AG10803 (cell line): ENCODE data around the gene MYBPC1.

Experiments
- DNase-seq: peaks from one replicate; pipeline ENCODE4 v3.0.0; 2010; ENCODE audit warnings: low read depth
- H3K4me3 ChIP-seq: 2 replicates; pipeline ENCODE4 v1.5.1; 2011; ENCODE audit warnings: mild to moderate bottlenecking, low read length, control low read depth
- TF ChIP-seq, protein P1 (sequence below): conservative IDR thresholded peaks from 2 replicates; pipeline ENCODE4 v1.5.1; 2011; ENCODE audit warnings: mild to moderate bottlenecking, low read length, control low read depth, inconsistent platforms

Gene MYBPC1

DNA sequence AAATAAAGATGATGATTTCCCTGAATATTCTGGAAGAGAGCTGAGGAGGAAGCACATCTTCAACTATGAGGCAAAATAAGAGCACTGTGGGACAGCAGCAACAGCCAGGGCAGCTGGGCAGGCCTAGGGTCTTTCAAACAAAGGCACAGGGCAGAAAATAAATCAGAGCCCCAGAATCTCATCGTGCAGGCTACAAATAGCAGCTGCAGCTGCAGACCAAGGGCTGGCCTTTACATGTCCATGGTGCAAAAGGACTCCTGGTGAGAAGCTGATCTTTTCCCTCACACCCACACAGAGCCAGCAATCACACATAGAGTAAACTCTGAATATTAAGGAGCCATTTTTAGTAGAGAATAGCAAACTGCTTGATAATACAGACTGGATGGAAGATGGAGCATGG lies 13.6 kb upstream of the MYBPC1 start:
- no peak for DNase-seq
- TF ChIP-seq, protein P1, sequence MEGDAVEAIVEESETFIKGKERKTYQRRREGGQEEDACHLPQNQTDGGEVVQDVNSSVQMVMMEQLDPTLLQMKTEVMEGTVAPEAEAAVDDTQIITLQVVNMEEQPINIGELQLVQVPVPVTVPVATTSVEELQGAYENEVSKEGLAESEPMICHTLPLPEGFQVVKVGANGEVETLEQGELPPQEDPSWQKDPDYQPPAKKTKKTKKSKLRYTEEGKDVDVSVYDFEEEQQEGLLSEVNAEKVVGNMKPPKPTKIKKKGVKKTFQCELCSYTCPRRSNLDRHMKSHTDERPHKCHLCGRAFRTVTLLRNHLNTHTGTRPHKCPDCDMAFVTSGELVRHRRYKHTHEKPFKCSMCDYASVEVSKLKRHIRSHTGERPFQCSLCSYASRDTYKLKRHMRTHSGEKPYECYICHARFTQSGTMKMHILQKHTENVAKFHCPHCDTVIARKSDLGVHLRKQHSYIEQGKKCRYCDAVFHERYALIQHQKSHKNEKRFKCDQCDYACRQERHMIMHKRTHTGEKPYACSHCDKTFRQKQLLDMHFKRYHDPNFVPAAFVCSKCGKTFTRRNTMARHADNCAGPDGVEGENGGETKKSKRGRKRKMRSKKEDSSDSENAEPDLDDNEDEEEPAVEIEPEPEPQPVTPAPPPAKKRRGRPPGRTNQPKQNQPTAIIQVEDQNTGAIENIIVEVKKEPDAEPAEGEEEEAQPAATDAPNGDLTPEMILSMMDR = no peak
- no peak overlapping the region for H3K4me3 ChIP-seq

DNA sequence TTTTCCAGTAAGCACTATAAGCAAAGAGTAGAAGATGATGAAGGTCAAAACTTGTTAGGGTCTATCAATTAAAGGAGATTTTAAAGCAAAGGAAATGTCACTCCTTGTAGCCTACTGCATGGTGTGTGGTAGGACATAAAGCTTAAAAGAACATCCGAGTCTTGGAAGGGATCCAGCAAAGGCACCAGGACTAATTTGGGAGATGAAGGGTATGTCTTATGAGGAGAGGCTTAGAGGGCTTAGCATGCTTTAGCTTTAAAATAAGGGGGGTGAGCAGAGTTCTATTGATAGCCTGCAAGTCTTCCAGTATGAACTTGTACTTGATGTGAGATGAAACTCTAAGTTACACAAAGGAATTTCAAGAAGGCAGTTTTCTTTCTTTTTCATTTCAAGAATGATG lies 11.8 kb upstream of the MYBPC1 start:
- no peak overlapping the region for H3K4me3 ChIP-seq
- TF ChIP-seq, protein P1 = no peak
- DNase-seq = no peak

DNA sequence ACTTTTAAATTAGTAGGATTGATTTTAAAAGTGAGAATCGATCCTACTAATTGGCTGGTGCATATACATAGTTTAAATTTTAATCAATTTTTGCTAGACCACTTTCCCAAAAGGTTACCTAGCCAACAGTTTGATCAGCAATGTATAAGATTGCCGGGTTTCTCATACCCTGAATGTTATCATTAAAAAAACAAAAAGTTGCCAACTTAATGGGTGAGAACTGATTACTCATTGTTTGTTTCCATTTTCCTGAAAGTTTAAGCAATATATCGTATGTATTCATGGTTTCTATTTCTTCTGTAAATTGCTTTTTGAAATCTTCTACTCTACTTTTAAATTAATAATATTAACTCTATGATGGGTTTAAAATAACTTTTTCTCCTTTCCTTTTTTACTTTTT lies 4.4 kb upstream of the MYBPC1 start:
- TF ChIP-seq, protein P1 = no peak
- DNase-seq = no peak
- H3K4me3 ChIP-seq = no peak overlapping the region

DNA sequence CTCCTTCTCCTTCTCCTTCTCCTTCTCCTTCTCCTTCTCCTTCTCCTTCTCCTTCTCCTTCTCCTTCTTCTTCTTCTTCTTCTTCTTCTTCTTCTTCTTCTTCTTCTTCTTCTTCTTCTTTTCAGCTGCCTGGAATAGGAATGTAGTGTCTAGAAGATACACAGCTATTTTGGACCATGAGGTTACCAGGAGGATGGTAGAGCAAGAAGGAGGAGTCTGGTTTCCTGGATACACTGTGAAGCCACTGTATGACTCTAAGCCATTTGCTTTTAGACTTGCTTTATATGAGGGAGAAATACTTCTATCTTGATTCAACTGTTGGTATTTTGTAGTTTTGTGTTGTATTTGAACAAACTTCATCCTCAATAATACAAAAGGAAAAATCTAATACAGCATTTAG lies 3.0 kb upstream of the MYBPC1 start:
- TF ChIP-seq, protein P1 = no peak
- H3K4me3 ChIP-seq = no peak overlapping the region
- no peak for DNase-seq

DNA sequence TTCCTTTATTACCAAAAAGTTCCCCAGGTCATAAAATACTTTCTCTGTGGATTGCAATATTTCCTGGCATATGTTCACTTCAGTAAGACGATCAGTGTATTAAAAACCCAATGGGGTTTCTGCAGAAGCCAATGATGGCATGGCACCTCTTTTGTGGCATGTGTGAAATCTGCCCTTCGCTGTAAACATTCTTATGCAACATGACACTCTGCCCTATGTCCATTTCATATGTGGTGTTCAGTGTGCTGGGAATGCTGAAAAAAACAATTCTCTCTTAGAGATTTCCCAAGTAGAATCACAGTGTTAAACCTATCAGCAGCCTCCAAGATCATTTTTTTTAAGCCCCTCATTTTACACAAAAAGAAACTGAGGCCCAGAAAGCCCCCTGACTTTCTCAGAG lies 2.3 kb upstream of the MYBPC1 start:
- H3K4me3 ChIP-seq = no peak overlapping the region
- no peak for DNase-seq
- TF ChIP-seq, protein P1 = no peak

DNA sequence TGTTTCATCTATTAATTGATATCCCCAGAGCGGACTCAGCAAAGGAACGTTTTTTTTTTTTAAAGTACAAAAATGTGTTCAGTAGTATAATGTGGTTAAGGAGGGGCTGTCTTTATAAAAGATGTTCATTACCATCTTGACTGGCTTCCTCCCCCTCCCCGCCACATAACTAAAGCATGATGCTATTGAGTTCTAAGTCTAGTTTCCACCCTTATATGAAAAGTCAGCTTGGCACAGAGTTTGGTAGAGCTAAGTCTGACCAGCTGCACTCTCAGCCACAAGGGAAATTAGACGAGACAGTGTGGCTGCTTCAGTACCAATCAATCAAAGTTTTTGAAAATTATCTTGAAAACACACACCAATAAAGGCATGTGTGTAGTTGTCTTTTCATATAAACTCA lies 1.9 kb upstream of the MYBPC1 start:
- no peak overlapping the region for H3K4me3 ChIP-seq
- no peak for DNase-seq
- TF ChIP-seq, protein P1 = no peak

DNA sequence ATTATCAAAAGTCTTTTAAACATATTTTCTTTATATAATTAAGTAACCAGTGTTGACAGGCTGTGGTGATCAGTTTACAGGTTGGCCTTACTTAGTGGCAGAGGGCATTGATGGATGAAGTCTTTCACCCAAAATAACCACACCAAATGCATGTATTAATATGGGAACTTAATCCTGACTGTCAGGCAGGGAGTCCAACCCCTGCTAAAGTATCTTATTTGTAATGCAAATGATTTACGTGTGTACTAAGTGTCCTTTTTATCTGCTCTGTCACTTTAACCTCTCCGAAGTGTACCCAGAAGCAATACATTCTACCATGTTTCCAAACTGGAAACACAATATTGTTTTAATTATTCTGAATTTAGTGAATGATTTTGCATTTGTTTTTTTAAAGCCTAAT lies 1.4 kb downstream of the MYBPC1 start:
- no peak overlapping the region for H3K4me3 ChIP-seq
- no peak for DNase-seq
- TF ChIP-seq, protein P1 = no peak
